Lower leg skin (tissue), 3 donors: ENCODE results near the gene IMMP2L.

Experiments
- POLR2A ChIP-seq, 2 donors: fragments of 450-650 bp; IDR thresholded peaks; one replicate each; pipeline ENCODE4 v1.6.1; 2016 to 2017; ENCODE audit warnings: antibody characterized with exemption in 2 of 2, mild to moderate bottlenecking in 1 of 2, moderate library complexity in 1 of 2
- TF ChIP-seq, protein P1 (sequence below), 3 donors: fragments of 450-650 bp; IDR thresholded peaks; one replicate each; pipeline ENCODE4 v1.5.1; 2016; ENCODE audit warnings: antibody characterized with exemption in 3 of 3, mild to moderate bottlenecking in 3 of 3, moderate library complexity in 2 of 3

DNA sequence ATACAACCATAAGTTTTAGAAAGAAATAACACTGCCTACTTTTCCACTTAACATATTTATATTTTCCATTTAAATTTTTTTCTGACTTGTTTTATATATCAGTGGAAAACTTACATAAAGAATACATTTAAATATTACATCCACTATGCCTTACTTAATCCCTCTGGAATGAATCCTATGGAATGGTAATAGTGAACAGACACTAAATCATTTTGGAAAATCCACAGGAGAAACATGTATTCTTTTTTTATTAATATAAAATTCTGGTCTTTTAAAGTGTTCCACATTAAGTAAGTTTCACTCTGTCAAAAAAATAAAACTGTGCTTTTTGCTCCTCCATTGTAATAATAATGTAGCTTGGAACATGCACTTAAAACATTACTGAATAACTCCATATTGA, 708.1 kb downstream of the IMMP2L start:
- no peak for TF ChIP-seq POLR2A (IDR thresholded peaks at IDR 0.05)
- TF ChIP-seq, protein P1, sequence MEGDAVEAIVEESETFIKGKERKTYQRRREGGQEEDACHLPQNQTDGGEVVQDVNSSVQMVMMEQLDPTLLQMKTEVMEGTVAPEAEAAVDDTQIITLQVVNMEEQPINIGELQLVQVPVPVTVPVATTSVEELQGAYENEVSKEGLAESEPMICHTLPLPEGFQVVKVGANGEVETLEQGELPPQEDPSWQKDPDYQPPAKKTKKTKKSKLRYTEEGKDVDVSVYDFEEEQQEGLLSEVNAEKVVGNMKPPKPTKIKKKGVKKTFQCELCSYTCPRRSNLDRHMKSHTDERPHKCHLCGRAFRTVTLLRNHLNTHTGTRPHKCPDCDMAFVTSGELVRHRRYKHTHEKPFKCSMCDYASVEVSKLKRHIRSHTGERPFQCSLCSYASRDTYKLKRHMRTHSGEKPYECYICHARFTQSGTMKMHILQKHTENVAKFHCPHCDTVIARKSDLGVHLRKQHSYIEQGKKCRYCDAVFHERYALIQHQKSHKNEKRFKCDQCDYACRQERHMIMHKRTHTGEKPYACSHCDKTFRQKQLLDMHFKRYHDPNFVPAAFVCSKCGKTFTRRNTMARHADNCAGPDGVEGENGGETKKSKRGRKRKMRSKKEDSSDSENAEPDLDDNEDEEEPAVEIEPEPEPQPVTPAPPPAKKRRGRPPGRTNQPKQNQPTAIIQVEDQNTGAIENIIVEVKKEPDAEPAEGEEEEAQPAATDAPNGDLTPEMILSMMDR (IDR thresholded peaks at IDR 0.05), result no peak
